GM18858 (cell line): ENCODE measurements around the gene PLOD3.

Experiments
- ATAC-seq: cut with Tn5 transposase; IDR thresholded peaks from one replicate; pipeline ENCODE4 v1.9.1; 2021; ENCODE audit not compliant: unreplicated experiment

PLOD3 gene

GRCh38 chr7:101239191-101239950, 22.0 kb upstream of the PLOD3 start:
- no peak for ATAC-seq

- ATAC-seq = no peak
Observed at GRCh38 chr7:101238226-101239182, 21.1 kb upstream of the PLOD3 start.

DNA sequence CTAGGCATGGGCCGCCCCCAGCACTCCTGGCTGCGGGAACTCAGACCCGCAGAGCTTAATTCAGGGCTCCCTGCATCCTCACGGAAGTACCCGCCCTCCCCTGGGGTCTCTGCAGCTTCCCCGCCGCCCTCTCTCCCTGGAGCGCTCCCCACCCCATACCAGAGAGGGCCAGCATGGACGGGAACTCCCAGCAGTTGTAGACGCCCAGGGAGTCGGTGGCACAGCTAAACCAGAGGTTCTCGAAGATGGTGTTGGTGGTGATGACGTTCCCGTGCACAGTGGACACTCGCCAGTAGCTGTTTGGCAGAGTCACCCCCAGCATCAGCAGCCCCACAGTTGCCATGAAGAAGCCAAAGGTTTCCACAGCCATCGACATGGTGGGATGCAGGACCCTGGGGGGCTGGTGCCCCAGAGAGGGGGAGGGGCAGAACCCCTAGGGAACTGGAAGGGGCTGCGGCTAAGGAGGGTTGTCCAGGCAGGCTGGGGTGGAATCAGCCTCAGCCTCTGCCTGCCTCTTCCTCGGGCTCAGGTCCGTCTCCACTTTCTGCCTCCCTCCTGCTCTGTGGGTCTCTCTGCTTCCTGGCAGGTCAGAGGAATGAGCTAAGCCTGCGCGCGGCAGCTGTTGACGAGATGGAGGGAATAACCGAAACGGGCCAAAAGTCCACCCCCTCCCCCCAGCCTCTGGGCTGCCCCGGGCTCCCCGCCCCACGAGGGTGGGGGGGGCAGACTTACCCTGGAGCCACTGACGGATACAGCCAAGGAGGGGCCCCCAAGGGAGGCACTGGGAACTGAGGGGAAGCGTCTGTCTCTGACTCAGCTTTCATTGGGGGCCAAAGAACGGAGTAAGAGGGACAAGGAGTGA, 20.1 kb upstream of the PLOD3 start, which contains the start of gene CLDN15:
Gene CLDN15, minus strand, starts transcription at position 597 of the 862 bp plus-strand sequence. Its CDS starts 221 bp downstream, at position 376.
- ATAC-seq = no peak

GRCh38 chr7:101236292-101236835, 19.0 kb upstream of the PLOD3 start:
- no peak for ATAC-seq

DNA sequence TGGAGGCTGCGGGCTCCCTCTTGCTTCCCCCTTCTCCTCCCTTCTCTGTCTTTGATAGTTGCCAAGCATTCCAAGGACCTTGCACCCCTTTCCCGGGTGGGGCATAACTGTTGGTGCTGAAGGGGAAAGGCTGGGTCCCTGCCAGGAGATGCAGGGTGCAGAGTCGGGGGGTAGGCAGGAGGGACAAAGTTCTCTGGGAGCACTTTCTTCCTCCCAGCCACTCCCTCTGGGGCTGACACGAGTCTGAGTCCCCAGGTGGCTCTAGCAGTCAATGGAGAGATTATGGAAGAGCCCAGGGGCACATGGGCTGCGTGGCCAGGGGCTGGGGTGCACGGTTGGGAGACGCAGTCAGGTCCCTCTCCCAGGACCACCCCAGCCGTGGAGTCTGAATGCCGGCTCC, 18.1 kb upstream of the PLOD3 start:
- no peak for ATAC-seq

DNA sequence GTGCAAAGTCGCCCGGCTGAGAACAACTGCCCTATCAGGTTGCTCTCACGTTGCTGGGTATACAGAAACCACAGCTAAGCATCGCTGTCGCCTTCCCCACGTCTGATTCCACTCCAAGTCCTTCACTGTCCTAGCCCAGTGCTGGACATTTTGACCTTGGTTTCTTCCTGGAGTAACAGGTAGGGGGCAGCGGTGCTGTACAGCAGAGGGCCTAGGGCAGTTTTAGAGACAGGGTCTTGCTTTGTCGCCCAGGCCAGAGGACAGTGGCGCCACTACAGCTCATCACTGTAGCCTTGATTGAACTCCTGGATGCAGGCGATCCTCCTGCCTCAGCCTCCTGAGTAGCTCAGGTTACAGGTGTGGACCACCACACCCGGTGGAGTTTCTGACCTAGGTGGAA, 17.7 kb upstream of the PLOD3 start:
- ATAC-seq = no peak

GRCh38 chr7:101234636-101235035, 17.3 kb upstream of the PLOD3 start:
- no peak for ATAC-seq

GRCh38 chr7:101233907-101234547, 16.6 kb upstream of the PLOD3 start:
- no peak for ATAC-seq

- ATAC-seq = no peak
Observed at GRCh38 chr7:101232141-101232850, 14.9 kb upstream of the PLOD3 start.

DNA sequence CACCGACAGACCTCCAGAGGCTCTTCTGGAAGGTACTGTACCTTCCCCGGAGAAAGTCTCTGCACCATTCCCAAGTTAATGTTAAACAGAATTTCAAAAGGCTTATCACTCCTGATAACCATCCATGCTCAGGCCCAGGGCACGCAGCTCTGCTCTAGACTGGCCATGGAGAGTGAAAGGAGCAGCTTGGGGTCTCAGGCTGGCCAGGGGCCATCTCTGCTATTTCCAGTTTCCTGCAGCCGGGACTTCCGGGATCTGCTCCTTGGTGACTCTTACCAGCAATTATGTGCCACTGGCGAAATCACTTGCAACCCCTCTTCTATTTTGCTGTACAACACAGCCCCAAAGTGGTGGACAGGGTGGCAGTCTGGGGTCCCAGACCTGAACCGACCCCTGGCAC, 14.3 kb upstream of the PLOD3 start:
- ATAC-seq = no peak

GRCh38 chr7:101226721-101227120, 9.3 kb upstream of the PLOD3 start:
- no peak for ATAC-seq

- ATAC-seq = no peak
Observed at GRCh38 chr7:101225650-101226049, 8.3 kb upstream of the PLOD3 start.

- ATAC-seq = no peak
Observed at GRCh38 chr7:101223528-101223927, 6.1 kb upstream of the PLOD3 start.

GRCh38 chr7:101222275-101222830, 5.0 kb upstream of the PLOD3 start:
- no peak for ATAC-seq

DNA sequence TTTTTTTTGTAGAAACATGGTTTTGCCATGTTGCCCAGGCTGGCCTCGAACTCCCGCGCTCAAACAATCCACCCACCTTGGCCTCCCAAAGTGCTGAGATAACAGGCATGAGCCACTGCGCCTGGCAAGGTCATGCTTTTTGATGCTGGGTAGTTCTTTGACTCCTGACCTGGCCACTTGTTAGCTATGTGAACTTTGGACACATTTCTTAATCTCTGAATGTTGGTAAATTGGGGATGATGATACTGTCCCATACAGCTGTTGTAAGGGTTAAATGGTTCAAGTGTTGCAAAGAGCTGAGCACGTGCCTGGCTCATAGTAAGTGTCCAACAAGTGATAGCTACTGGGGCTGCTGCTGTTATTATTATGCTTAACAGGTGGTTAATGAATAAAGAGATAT, 2.9 kb upstream of the PLOD3 start:
- ATAC-seq = no peak

GRCh38 chr7:101218236-101219125, 1.1 kb upstream of the PLOD3 start:
- ATAC-seq = no peak

- no peak for ATAC-seq
Observed at GRCh38 chr7:101216860-101217387, 457 bp downstream of the PLOD3 start.
